H1 (cell line): ENCODE results near the gene VPS52. TPM values are rescaled to one million over a fixed set of nuclear protein-coding genes. Genes with fewer than 3 reads are reported as not detected.

ENCODE experiments used
- ATF2 ChIP-seq: IDR thresholded peaks from 2 replicates; pipeline ENCODE4 v1.6.1; 2012; ENCODE audit warnings: low read length, inconsistent platforms
- CHD7 ChIP-seq: fragments of 300-600 bp; sonication (generic); IDR thresholded peaks from 2 replicates; pipeline ENCODE4 v1.7.1; 2012; ENCODE audit warnings: low read length, moderate library complexity, mild to moderate bottlenecking, inconsistent platforms; ENCODE audit not compliant: insufficient replicate concordance
- GABPA ChIP-seq: IDR thresholded peaks from 2 replicates; pipeline ENCODE4 v1.6.1; 2011; ENCODE audit warnings: mild to moderate bottlenecking, low read length, moderate library complexity, borderline replicate concordance; ENCODE audit not compliant: insufficient read depth
- KDM5A ChIP-seq: fragments of 200-600 bp; IDR thresholded peaks from 2 replicates; pipeline ENCODE4 v1.7.1; 2012; ENCODE audit warnings: mild to moderate bottlenecking, low read length, inconsistent platforms, mixed read lengths
- MAFK ChIP-seq: IDR thresholded peaks from 2 replicates; pipeline ENCODE4 v1.6.1; 2012; ENCODE audit warnings: low read depth, mild to moderate bottlenecking, improper control_type of control experiment, low read length
- RXRA ChIP-seq: IDR thresholded peaks from 2 replicates; pipeline ENCODE4 v1.6.1; 2011; ENCODE audit warnings: low read depth, mild to moderate bottlenecking, low read length, moderate library complexity; ENCODE audit not compliant: insufficient read depth
- SRF ChIP-seq: IDR thresholded peaks from 2 replicates; pipeline ENCODE4 v1.6.1; 2011; ENCODE audit warnings: mild to moderate bottlenecking, low read depth, low read length, moderate library complexity
- TEAD4 ChIP-seq: IDR thresholded peaks from 2 replicates; pipeline ENCODE4 v1.6.1; 2012; ENCODE audit warnings: low read depth, low read length, inconsistent platforms, mixed read lengths
- polyA plus RNA-seq, 7 experiments: library from polyadenylated mRNA; depleted of rRNA in 3 of 7; stranded (reverse) in 5 of 7; unstranded in 2 of 7; fragments of >200 nt in 5 of 7; fragments of 200-250 nt in 2 of 7; gene quantifications; 1 replicate in 5 of 7; 2 replicates in 1 of 7; 4 replicates in 1 of 7; pipeline versions ENCODE4 v1.2.1 to v1.2.3, GENCODE V29; 2011 to 2013; ENCODE audit warnings: missing spikeins in 2 of 7, mixed read lengths in 2 of 7
- total RNA-seq: library from RNA; stranded (reverse); fragmentation: NEBNext Ultra II Directional; extraction: Animal tissue kit (Norgen Biotek cat#: 25700); gene quantifications from 2 replicates; pipeline ENCODE4 v1.2.1, GENCODE V29; 2021

Gene VPS52
- total and polyA plus RNA-seq, 2 of the 8 experiments (the other 6 are each of a cell fraction or from before 2014, with no cell fraction given), result 36.5 to 86.3 TPM

GRCh38 chr6:33249732-33250630 is 21.7 kb downstream of the VPS52 start (continued):
- TF ChIP-seq CHD7 (no peak), TEAD4 (no peak), GABPA (no peak), KDM5A (no peak), ATF2 (no peak), SRF (no peak), RXRA (no peak), MAFK (no peak)
